Keratinocyte (primary cell): ENCODE measurements around the gene LENG1. TPM values are rescaled to one million over a fixed set of nuclear protein-coding genes. Genes with fewer than 3 reads are reported as not detected.
"Not testable (repeated sequence)": the region's sequence is repeated elsewhere in the genome, so short reads cannot be mapped to it uniquely, and the experiment has no call there.

ENCODE experiments used
- DNase-seq: peaks from one replicate; pipeline ENCODE4 v3.0.0-alpha.2; 2011; ENCODE audit warnings: low read depth, missing footprints, low spot score
- FAIRE-seq: peaks from 2 replicates; lab custom pipeline; 2011; peaks lifted over from hg19 to GRCh38; lab: Jason Lieb, UNC
- H2AFZ ChIP-seq: 2 replicates; pipeline ENCODE4 v1.6.0; 2012; ENCODE audit warnings: low read length, control low read depth, inconsistent platforms; ENCODE audit not compliant: control insufficient read depth
- H3K27ac ChIP-seq: 2 replicates; pipeline ENCODE4 v1.5.1; 2011; ENCODE audit warnings: low read length; ENCODE audit not compliant: control insufficient read depth, insufficient read depth
- H3K27me3 ChIP-seq: 3 replicates; pipeline ENCODE4 v1.6.0; 2011; ENCODE audit warnings: low read length; ENCODE audit not compliant: control insufficient read depth, insufficient read depth; ENCODE audit errors: extremely low read depth
- H3K36me3 ChIP-seq, 2 experiments: 2 replicates in 1 of 2; 3 replicates in 1 of 2; pipeline ENCODE4 v1.5.1; 2011; ENCODE audit warnings: low read length in 2 of 2, mild to moderate bottlenecking in 1 of 2; ENCODE audit not compliant: control insufficient read depth in 2 of 2, insufficient read depth in 2 of 2; ENCODE audit errors: extremely low read depth in 1 of 2
- H3K4me1 ChIP-seq: 3 replicates; pipeline ENCODE4 v1.5.1; 2011; ENCODE audit warnings: low read length; ENCODE audit not compliant: control insufficient read depth, insufficient read depth; ENCODE audit errors: extremely low read depth
- H3K4me2 ChIP-seq: 3 replicates; pipeline ENCODE4 v1.6.0; 2011; ENCODE audit warnings: low read depth, low read length; ENCODE audit not compliant: control insufficient read depth, insufficient read depth; ENCODE audit errors: extremely low read depth
- H3K4me3 ChIP-seq, 3 experiments: fragments of 200-600 bp in 1 of 3; sonication (generic) in 1 of 3; 2 replicates in 2 of 3; 3 replicates in 1 of 3; pipeline ENCODE4 v1.5.1; 2011 to 2016; ENCODE audit warnings: low read length in 3 of 3, mild to moderate bottlenecking in 3 of 3, control low read depth in 2 of 3, inconsistent platforms in 1 of 3, low read depth in 1 of 3, mixed read lengths in 1 of 3, mixed run types in 1 of 3, moderate library complexity in 1 of 3; ENCODE audit not compliant: control insufficient read depth in 2 of 3, insufficient read depth in 2 of 3; ENCODE audit errors: extremely low read depth in 1 of 3
- H3K79me2 ChIP-seq: 2 replicates; pipeline ENCODE4 v1.6.0; 2012; ENCODE audit warnings: low read length; ENCODE audit not compliant: control insufficient read depth, insufficient read depth
- H3K9ac ChIP-seq: 3 replicates; pipeline ENCODE4 v1.6.0; 2011; ENCODE audit warnings: low read length; ENCODE audit not compliant: control insufficient read depth, insufficient read depth; ENCODE audit errors: extremely low read depth
- H3K9me1 ChIP-seq: 3 replicates; pipeline ENCODE4 v1.6.0; 2011; ENCODE audit warnings: low read length; ENCODE audit not compliant: control insufficient read depth, insufficient read depth; ENCODE audit errors: extremely low read depth
- H3K9me3 ChIP-seq: 2 replicates; pipeline ENCODE4 v1.5.1; 2012; ENCODE audit warnings: low read depth, low read length; ENCODE audit not compliant: control insufficient read depth
- H4K20me1 ChIP-seq: 3 replicates; pipeline ENCODE4 v1.6.0; 2011; ENCODE audit warnings: low read length; ENCODE audit not compliant: control insufficient read depth, insufficient read depth; ENCODE audit errors: extremely low read depth
- CTCF ChIP-seq, 3 experiments: IDR thresholded peaks in 1 of 3; conservative IDR thresholded peaks in 1 of 3; optimal IDR thresholded peaks in 1 of 3; 2 replicates in 2 of 3; 3 replicates in 1 of 3; pipeline versions ENCODE3 to v1.5.1; 2011; ENCODE audit warnings: low read length in 3 of 3, mild to moderate bottlenecking in 3 of 3, moderate library complexity in 2 of 3, control low read depth in 1 of 3, inconsistent platforms in 1 of 3; ENCODE audit not compliant: insufficient read depth in 2 of 3; ENCODE audit errors: extremely low read depth in 1 of 3
- EZH2 ChIP-seq: IDR thresholded peaks from one replicate; pipeline ENCODE4 v1.6.1; 2012; ENCODE audit warnings: inconsistent platforms, mild to moderate bottlenecking, low read length, moderate library complexity
- dilution Hi-C: fragments of 300-500 bp; cut with MboI; formaldehyde crosslinking; loops from one replicate; pipeline ENCODE4 v1.7.0; 2020; ENCODE audit warnings: low sequenced_read_pairs; ENCODE audit not compliant: extremely low pct_ligation_motif_present
- polyA plus RNA-seq, 5 experiments: library from polyadenylated mRNA; depleted of rRNA in 3 of 5; stranded (reverse) in 3 of 5; stranded (forward) in 1 of 5; unstranded in 1 of 5; fragments of >200 nt; gene quantifications; 1 replicate in 1 of 5; 2 replicates in 3 of 5; 3 replicates in 1 of 5; pipeline versions ENCODE4 v1.2.1 to v1.2.3, GENCODE V29; 2011 to 2012; ENCODE audit warnings: missing spikeins in 2 of 5, low read depth in 1 of 5, low replicate concordance in 1 of 5

Gene LENG1
- polyA plus RNA-seq, 1 donor (not counting 4 experiments of a cell fraction or from before 2014, with no cell fraction given) = 3.4 TPM

- Histone ChIP-seq H3K4me2 (no peak overlapping the region), H2AFZ (no peak overlapping the region), H3K4me1 (peaks cover 5% of the 10 kb centered on the region), H3K36me3 (peaks cover 29 to 30% of the 10 kb centered on the region in 2 experiments), H3K4me3 (no peak overlapping the region), H3K9me1 (no peaks in the 10 kb centered on the region), H3K27ac (no peak overlapping the region), H3K9me3 (no peaks in the 10 kb centered on the region), H3K9ac (no peak overlapping the region), H3K27me3 (no peaks in the 10 kb centered on the region), H4K20me1 (peaks cover 5% of the 10 kb centered on the region), H3K79me2 (peaks cover 19% of the 10 kb centered on the region)
- FAIRE-seq = no peak
- no peak for TF ChIP-seq CTCF (optimal IDR thresholded peaks at IDR 0.05 in 1 of 3, IDR thresholded peaks at IDR 0.05 in 1 of 3, conservative IDR thresholded peaks at IDR 0.05 in 1 of 3; ENCODE audit: extremely low read depth in 1 of 3, insufficient read depth in 2 of 3, low read length in 3 of 3)
- no peak for TF ChIP-seq EZH2
- dilution Hi-C loops = no loop called here
- no peak for DNase-seq
These were observed 23.9 kb upstream of the LENG1 start for GRCh38 chr19:54183431-54183830.

GRCh38 chr19:54181894-54182293 lies 22.4 kb upstream of the LENG1 start:
- H3K27me3 ChIP-seq, DNase-seq, H3K79me2 ChIP-seq, FAIRE-seq, H3K9ac ChIP-seq, H3K9me3 ChIP-seq, H3K4me2 ChIP-seq, H3K27ac ChIP-seq, H2AFZ ChIP-seq, dilution Hi-C loops, H3K9me1 ChIP-seq, H4K20me1 ChIP-seq, H3K4me3 ChIP-seq, H3K4me1 ChIP-seq: not testable (repeated sequence)
- peaks cover 27 to 30% of the 10 kb centered on the region in 2 experiments for H3K36me3 ChIP-seq

GRCh38 chr19:54180691-54181091 lies 21.2 kb upstream of the LENG1 start:
- H3K9ac ChIP-seq = no peak overlapping the region
- H4K20me1 ChIP-seq = peaks cover 5% of the 10 kb centered on the region
- no peak overlapping the region for H3K4me3 ChIP-seq
- H3K27me3 ChIP-seq = no peaks in the 10 kb centered on the region
- H3K79me2 ChIP-seq = peaks cover 2% of the 10 kb centered on the region
- H3K9me3 ChIP-seq = no peaks in the 10 kb centered on the region
- H3K4me1 ChIP-seq = no peaks in the 10 kb centered on the region
- H3K9me1 ChIP-seq = no peaks in the 10 kb centered on the region
- H3K27ac ChIP-seq = no peak overlapping the region
- dilution Hi-C loops = no loop called here
- H3K36me3 ChIP-seq = peaks cover 23% of the 10 kb centered on the region in 2 experiments
- no peak overlapping the region for H2AFZ ChIP-seq
- FAIRE-seq (no peak), DNase-seq (no peak)
- H3K4me2 ChIP-seq = no peak overlapping the region
- TF ChIP-seq CTCF (optimal IDR thresholded peaks at IDR 0.05 in 1 of 3, IDR thresholded peaks at IDR 0.05 in 1 of 3, conservative IDR thresholded peaks at IDR 0.05 in 1 of 3; ENCODE audit: extremely low read depth in 1 of 3, insufficient read depth in 2 of 3, low read length in 3 of 3) (no peak), EZH2 (no peak)
